GM19467 (cell line): ENCODE measurements around the gene TAF1C.

Experiments
- ATAC-seq: cut with Tn5 transposase; IDR thresholded peaks from one replicate; pipeline ENCODE4 v1.9.1; 2021; ENCODE audit warnings: mild to moderate bottlenecking, moderate library complexity; ENCODE audit not compliant: unreplicated experiment

TAF1C gene

DNA sequence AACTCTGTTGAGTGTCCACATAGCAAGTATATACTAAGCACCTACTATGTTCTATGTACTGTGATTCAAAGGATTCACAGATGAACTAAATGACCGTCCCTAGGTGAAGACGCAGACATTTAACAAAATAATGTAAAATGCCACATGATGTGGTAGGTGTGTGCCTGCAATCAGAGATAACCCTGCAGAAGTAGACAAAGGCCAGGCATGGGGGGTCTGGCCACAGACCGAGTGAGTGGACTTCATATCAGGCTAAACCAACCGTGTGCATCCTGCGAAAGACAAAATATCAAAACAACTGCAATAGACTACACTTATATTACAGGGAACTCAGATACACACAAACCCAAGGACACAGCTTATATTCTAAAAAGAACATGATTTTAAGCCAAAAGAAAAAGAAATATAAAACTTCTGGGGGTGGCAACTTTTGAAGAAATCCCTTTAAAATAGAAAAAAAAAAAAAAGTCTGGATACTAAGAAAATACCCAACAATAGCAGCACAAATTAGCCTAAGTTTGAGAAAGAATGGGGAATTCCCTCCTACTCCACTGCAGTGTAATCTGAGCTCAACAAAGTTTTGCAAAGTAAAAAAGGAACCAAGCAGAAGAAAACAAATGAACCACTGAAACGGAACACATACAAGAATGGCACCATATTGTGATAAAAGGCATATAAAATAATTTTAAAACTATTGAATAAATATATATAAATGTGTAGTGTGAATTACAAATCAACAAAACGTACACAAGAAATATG lies 54.2 kb downstream of the TAF1C start:
- ATAC-seq, result no peak

- ATAC-seq, result no peak
These were observed 55.7 kb downstream of the TAF1C start for GRCh38 chr16:84131117-84131516.
